ENCODE results near the gene FAM50A.

FAM50A gene

GRCh38 chrX:154465601-154466000 lies 21.7 kb downstream of the FAM50A start:
- Mint-ChIP-seq H3K9me3 (no peaks in the 10 kb centered on the region), H3K27me3 (no peaks in the 10 kb centered on the region), H3K36me3 (peaks cover 1% of the 10 kb centered on the region), H3K27ac (no peak overlapping the region), H3K4me3 (no peak overlapping the region), H3K4me1 (no peaks in the 10 kb centered on the region)

GRCh38 chrX:154466036-154466435 lies 22.1 kb downstream of the FAM50A start:
- Mint-ChIP-seq H3K36me3 (peaks cover under 1% of the 10 kb centered on the region), H3K4me3 (no peak overlapping the region), H3K9me3 (no peaks in the 10 kb centered on the region), H3K27me3 (no peaks in the 10 kb centered on the region), H3K27ac (no peak overlapping the region), H3K4me1 (no peaks in the 10 kb centered on the region)

- H3K27me3 Mint-ChIP-seq = no peaks in the 10 kb centered on the region
Observed at GRCh38 chrX:154466907-154467306, 23.0 kb downstream of the FAM50A start.

GRCh38 chrX:154467556-154467955 lies 23.6 kb downstream of the FAM50A start:
- no peaks in the 10 kb centered on the region for H3K4me1 Mint-ChIP-seq
- no peak overlapping the region for H3K4me3 Mint-ChIP-seq
- no peaks in the 10 kb centered on the region for H3K36me3 Mint-ChIP-seq
- no peaks in the 10 kb centered on the region for H3K9me3 Mint-ChIP-seq
- H3K27me3 Mint-ChIP-seq = no peaks in the 10 kb centered on the region
- H3K27ac Mint-ChIP-seq = no peak overlapping the region

More at GRCh38 chrX:154466907-154467306, 23.0 kb downstream of the FAM50A start:
- H3K27ac Mint-ChIP-seq = no peak overlapping the region
- no peaks in the 10 kb centered on the region for H3K9me3 Mint-ChIP-seq
- H3K36me3 Mint-ChIP-seq = no peaks in the 10 kb centered on the region
- H3K4me3 Mint-ChIP-seq = no peak overlapping the region
- H3K4me1 Mint-ChIP-seq = no peaks in the 10 kb centered on the region

- no peaks in the 10 kb centered on the region for H3K9me3 Mint-ChIP-seq
- no peaks in the 10 kb centered on the region for H3K36me3 Mint-ChIP-seq
- no peak overlapping the region for H3K4me3 Mint-ChIP-seq
- no peaks in the 10 kb centered on the region for H3K4me1 Mint-ChIP-seq
- no peak overlapping the region for H3K27ac Mint-ChIP-seq
- H3K27me3 Mint-ChIP-seq = no peaks in the 10 kb centered on the region
Observed at GRCh38 chrX:154468217-154468616, 24.3 kb downstream of the FAM50A start.

GRCh38 chrX:154469114-154469513 lies 25.2 kb downstream of the FAM50A start:
- Mint-ChIP-seq H3K36me3 (no peaks in the 10 kb centered on the region), H3K4me3 (no peak overlapping the region), H3K27ac (no peak overlapping the region), H3K9me3 (no peaks in the 10 kb centered on the region), H3K4me1 (no peaks in the 10 kb centered on the region), H3K27me3 (no peaks in the 10 kb centered on the region)

GRCh38 chrX:154469880-154470279 lies 25.9 kb downstream of the FAM50A start:
- H3K9me3 Mint-ChIP-seq = no peaks in the 10 kb centered on the region
- no peaks in the 10 kb centered on the region for H3K4me1 Mint-ChIP-seq
- H3K36me3 Mint-ChIP-seq = no peaks in the 10 kb centered on the region
- no peak overlapping the region for H3K4me3 Mint-ChIP-seq
- no peaks in the 10 kb centered on the region for H3K27me3 Mint-ChIP-seq
- H3K27ac Mint-ChIP-seq = no peak overlapping the region

GRCh38 chrX:154470434-154470833 lies 26.5 kb downstream of the FAM50A start:
- no peaks in the 10 kb centered on the region for H3K9me3 Mint-ChIP-seq
- no peak overlapping the region for H3K27ac Mint-ChIP-seq
- H3K4me1 Mint-ChIP-seq = peaks cover 2% of the 10 kb centered on the region
- H3K27me3 Mint-ChIP-seq = no peaks in the 10 kb centered on the region
- no peak overlapping the region for H3K4me3 Mint-ChIP-seq
- no peaks in the 10 kb centered on the region for H3K36me3 Mint-ChIP-seq

- Mint-ChIP-seq H3K36me3 (no peaks in the 10 kb centered on the region), H3K9me3 (no peaks in the 10 kb centered on the region), H3K27me3 (no peaks in the 10 kb centered on the region), H3K4me3 (no peak overlapping the region), H3K27ac (no peak overlapping the region), H3K4me1 (peaks cover 4% of the 10 kb centered on the region)
Observed at GRCh38 chrX:154470914-154471568, 27.1 kb downstream of the FAM50A start.

GRCh38 chrX:154471839-154472684 lies 28.1 kb downstream of the FAM50A start:
- H3K27me3 Mint-ChIP-seq = no peaks in the 10 kb centered on the region

GRCh38 chrX:154472685-154473632 lies 29.0 kb downstream of the FAM50A start:
- no peaks in the 10 kb centered on the region for H3K36me3 Mint-ChIP-seq
- H3K27ac Mint-ChIP-seq = no peak overlapping the region
- H3K4me1 Mint-ChIP-seq = peaks cover 21% of the 10 kb centered on the region
- H3K4me3 Mint-ChIP-seq = no peak overlapping the region
- H3K27me3 Mint-ChIP-seq = no peaks in the 10 kb centered on the region
- H3K9me3 Mint-ChIP-seq = no peaks in the 10 kb centered on the region

More at GRCh38 chrX:154471839-154472684, 28.1 kb downstream of the FAM50A start:
- no peak overlapping the region for H3K4me3 Mint-ChIP-seq
- H3K27ac Mint-ChIP-seq = no peak overlapping the region
- H3K4me1 Mint-ChIP-seq = peaks cover 13% of the 10 kb centered on the region
- no peaks in the 10 kb centered on the region for H3K9me3 Mint-ChIP-seq
- no peaks in the 10 kb centered on the region for H3K36me3 Mint-ChIP-seq

- H3K4me1 Mint-ChIP-seq = peaks cover 21% of the 10 kb centered on the region
- no peaks in the 10 kb centered on the region for H3K27me3 Mint-ChIP-seq
- no peaks in the 10 kb centered on the region for H3K36me3 Mint-ChIP-seq
- H3K4me3 Mint-ChIP-seq = no peak overlapping the region
- peak overlapping the region; percentile 72 for H3K27ac Mint-ChIP-seq
- no peaks in the 10 kb centered on the region for H3K9me3 Mint-ChIP-seq
Observed at GRCh38 chrX:154473683-154474082, 29.7 kb downstream of the FAM50A start.

GRCh38 chrX:154476821-154477220 lies 32.9 kb downstream of the FAM50A start:
- Mint-ChIP-seq H3K27me3 (no peaks in the 10 kb centered on the region), H3K27ac (no peak overlapping the region), H3K4me3 (peak overlapping the region; percentile 15), H3K9me3 (no peaks in the 10 kb centered on the region), H3K36me3 (no peaks in the 10 kb centered on the region), H3K4me1 (peaks cover 25% of the 10 kb centered on the region)

- Mint-ChIP-seq H3K4me1 (peaks cover 29% of the 10 kb centered on the region), H3K27me3 (no peaks in the 10 kb centered on the region), H3K36me3 (no peaks in the 10 kb centered on the region), H3K9me3 (no peaks in the 10 kb centered on the region), H3K4me3 (peak overlapping the region; percentile 84), H3K27ac (peak overlapping the region; percentile 35)
Observed at GRCh38 chrX:154477891-154478477, 34.0 kb downstream of the FAM50A start.
